ENCODE data around the gene ATP13A4.

Gene ATP13A4

DNA sequence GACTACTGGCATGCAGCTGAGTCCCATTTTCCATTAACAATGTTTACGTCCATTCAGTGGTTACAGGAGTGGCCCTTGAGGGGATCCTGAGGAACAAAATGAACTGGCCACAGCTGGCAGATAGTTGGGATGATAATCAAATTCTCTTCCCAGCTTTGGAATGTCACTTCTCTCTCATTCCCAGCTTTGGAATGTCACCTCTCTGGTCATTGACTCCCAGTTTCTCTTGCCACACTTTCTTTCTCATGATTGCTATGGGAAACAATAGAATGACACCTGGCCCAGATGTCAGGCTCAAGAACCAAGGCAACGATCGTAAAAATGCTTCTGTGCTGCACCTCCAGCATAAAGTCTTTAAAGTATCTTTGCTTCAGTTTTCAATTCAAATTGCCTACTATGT lies 34.0 kb downstream of the ATP13A4 start:
- Histone ChIP-seq H3K4me3 (ENCODE audit: low read length) (no peak overlapping the region), H3K4me1 (ENCODE audit: control insufficient read depth, insufficient read depth, low read length) (no peaks in the 10 kb centered on the region), H3K27ac (ENCODE audit: low read length) (no peak overlapping the region), H3K9me3 (ENCODE audit: control insufficient read depth, insufficient read depth, low read length) (no peaks in the 10 kb centered on the region), H3K36me3 (ENCODE audit: control insufficient read depth, insufficient read depth, low read length) (no peaks in the 10 kb centered on the region), H3K27me3 (ENCODE audit: control insufficient read depth, insufficient read depth, low read length) (no peaks in the 10 kb centered on the region)
- no peak for DNase-seq (ENCODE audit: low read depth, low spot score)
- WGBS (ENCODE audit: insufficient coverage, insufficient read length) = no CpG with 5 or more reads among the region's 3 CpGs

DNA sequence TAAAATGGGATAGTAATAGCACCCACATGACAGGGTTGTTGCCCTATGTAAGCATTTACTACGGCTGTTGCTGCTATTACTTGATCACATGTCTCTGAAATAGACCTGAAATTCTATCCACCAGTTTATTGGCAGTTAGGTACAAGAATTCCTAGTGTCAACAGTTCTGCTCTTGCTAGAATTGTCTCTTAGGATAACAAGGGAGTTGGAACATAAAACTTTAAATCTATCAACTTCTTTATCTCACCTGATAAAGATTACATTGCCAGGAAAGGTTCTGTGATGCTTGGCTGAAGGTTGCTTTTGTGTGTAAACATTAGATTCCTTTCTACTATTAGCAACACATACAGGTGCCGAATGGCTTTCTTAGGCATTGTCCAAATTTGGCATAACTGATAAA lies 38.7 kb downstream of the ATP13A4 start:
- Histone ChIP-seq H3K4me1 (ENCODE audit: control insufficient read depth, insufficient read depth, low read length) (no peaks in the 10 kb centered on the region), H3K36me3 (ENCODE audit: control insufficient read depth, insufficient read depth, low read length) (no peaks in the 10 kb centered on the region), H3K27me3 (ENCODE audit: control insufficient read depth, insufficient read depth, low read length) (no peaks in the 10 kb centered on the region), H3K27ac (ENCODE audit: low read length) (no peak overlapping the region), H3K9me3 (ENCODE audit: control insufficient read depth, insufficient read depth, low read length) (no peaks in the 10 kb centered on the region), H3K4me3 (ENCODE audit: low read length) (no peak overlapping the region)
- DNase-seq (ENCODE audit: low read depth, low spot score) = no peak
- WGBS (ENCODE audit: insufficient coverage, insufficient read length) = no CpG with 5 or more reads among the region's 2 CpGs

- Histone ChIP-seq H3K27ac (ENCODE audit: low read length) (no peak overlapping the region), H3K4me3 (ENCODE audit: low read length) (no peak overlapping the region), H3K4me1 (ENCODE audit: control insufficient read depth, insufficient read depth, low read length) (no peaks in the 10 kb centered on the region), H3K36me3 (ENCODE audit: control insufficient read depth, insufficient read depth, low read length) (no peaks in the 10 kb centered on the region), H3K9me3 (ENCODE audit: control insufficient read depth, insufficient read depth, low read length) (no peaks in the 10 kb centered on the region), H3K27me3 (ENCODE audit: control insufficient read depth, insufficient read depth, low read length) (no peaks in the 10 kb centered on the region)
- no peak for DNase-seq (ENCODE audit: low read depth, low spot score)
- no CpG with 5 or more reads among the region's 12 CpGs for WGBS (ENCODE audit: insufficient coverage, insufficient read length)
Observed at GRCh38 chr3:193510154-193510553, 44.5 kb downstream of the ATP13A4 start.

DNA sequence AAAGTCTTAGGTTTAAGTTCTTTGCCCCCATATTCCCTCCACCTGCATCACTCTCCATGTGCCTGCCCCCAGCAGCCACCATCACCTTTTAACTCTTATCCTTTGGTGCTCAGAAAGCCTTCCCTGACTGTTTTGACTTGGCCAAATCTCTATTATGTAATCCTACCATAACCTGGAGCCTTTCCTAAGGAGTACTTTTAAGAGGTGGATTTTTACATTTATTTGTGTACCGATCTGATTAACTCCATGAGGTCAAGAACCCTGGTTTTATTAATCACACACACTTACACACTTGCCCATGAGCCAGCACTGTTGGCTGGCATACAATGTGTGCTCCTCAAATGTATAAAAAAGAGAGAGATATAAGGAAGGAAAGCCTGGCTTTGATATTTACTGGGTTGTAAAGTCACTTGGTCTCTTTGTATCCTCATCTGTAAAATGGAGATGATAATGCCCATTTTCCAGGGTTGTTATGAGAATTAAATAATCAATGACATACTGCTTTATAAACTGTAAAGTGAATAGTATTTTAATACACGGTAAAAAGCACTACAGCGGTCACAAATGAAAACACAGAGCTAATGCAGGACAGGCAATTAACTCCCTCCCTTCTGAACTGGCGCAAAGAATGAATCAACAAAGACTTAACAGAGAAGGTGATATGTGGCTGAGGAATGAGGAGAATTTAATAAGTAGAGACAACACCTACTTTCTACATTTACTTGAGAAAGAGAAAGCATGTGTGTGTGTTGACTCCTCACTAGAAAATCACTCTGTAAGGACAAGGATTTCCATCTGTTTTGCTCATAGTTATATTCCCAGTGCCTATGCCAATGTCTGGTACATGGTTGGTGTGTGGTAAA lies 45.4 kb downstream of the ATP13A4 start:
- Histone ChIP-seq H3K4me1 (ENCODE audit: control insufficient read depth, insufficient read depth, low read length) (no peaks in the 10 kb centered on the region), H3K27me3 (ENCODE audit: control insufficient read depth, insufficient read depth, low read length) (no peaks in the 10 kb centered on the region), H3K36me3 (ENCODE audit: control insufficient read depth, insufficient read depth, low read length) (no peaks in the 10 kb centered on the region), H3K4me3 (ENCODE audit: low read length) (no peak overlapping the region), H3K27ac (ENCODE audit: low read length) (no peak overlapping the region), H3K9me3 (ENCODE audit: control insufficient read depth, insufficient read depth, low read length) (no peaks in the 10 kb centered on the region)
- WGBS (ENCODE audit: insufficient coverage, insufficient read length) = no CpG with 5 or more reads among the region's 4 CpGs
- no peak for DNase-seq (ENCODE audit: low read depth, low spot score)

GRCh38 chr3:193508108-193508507 lies 46.6 kb downstream of the ATP13A4 start:
- H3K4me1 ChIP-seq (ENCODE audit: control insufficient read depth, insufficient read depth, low read length) = no peaks in the 10 kb centered on the region
- no CpG with 5 or more reads among the region's 2 CpGs for WGBS (ENCODE audit: insufficient coverage, insufficient read length)
- DNase-seq (ENCODE audit: low read depth, low spot score) = no peak
- H3K36me3 ChIP-seq (ENCODE audit: control insufficient read depth, insufficient read depth, low read length) = no peaks in the 10 kb centered on the region
- no peak overlapping the region for H3K4me3 ChIP-seq (ENCODE audit: low read length)
- no peaks in the 10 kb centered on the region for H3K27me3 ChIP-seq (ENCODE audit: control insufficient read depth, insufficient read depth, low read length)
- no peaks in the 10 kb centered on the region for H3K9me3 ChIP-seq (ENCODE audit: control insufficient read depth, insufficient read depth, low read length)
- no peak overlapping the region for H3K27ac ChIP-seq (ENCODE audit: low read length)

- Histone ChIP-seq H3K4me1 (ENCODE audit: control insufficient read depth, insufficient read depth, low read length) (no peaks in the 10 kb centered on the region), H3K9me3 (ENCODE audit: control insufficient read depth, insufficient read depth, low read length) (no peaks in the 10 kb centered on the region), H3K4me3 (ENCODE audit: low read length) (no peak overlapping the region), H3K36me3 (ENCODE audit: control insufficient read depth, insufficient read depth, low read length) (no peaks in the 10 kb centered on the region), H3K27ac (ENCODE audit: low read length) (no peak overlapping the region), H3K27me3 (ENCODE audit: control insufficient read depth, insufficient read depth, low read length) (no peaks in the 10 kb centered on the region)
- WGBS (ENCODE audit: insufficient coverage, insufficient read length) = no CpG with 5 or more reads among the region's 3 CpGs
- no peak for DNase-seq (ENCODE audit: low read depth, low spot score)
Observed at GRCh38 chr3:193507566-193507965, 47.1 kb downstream of the ATP13A4 start.

- Histone ChIP-seq H3K27ac (ENCODE audit: low read length) (no peak overlapping the region), H3K36me3 (ENCODE audit: control insufficient read depth, insufficient read depth, low read length) (no peaks in the 10 kb centered on the region), H3K27me3 (ENCODE audit: control insufficient read depth, insufficient read depth, low read length) (no peaks in the 10 kb centered on the region), H3K4me3 (ENCODE audit: low read length) (no peak overlapping the region), H3K9me3 (ENCODE audit: control insufficient read depth, insufficient read depth, low read length) (no peaks in the 10 kb centered on the region), H3K4me1 (ENCODE audit: control insufficient read depth, insufficient read depth, low read length) (no peaks in the 10 kb centered on the region)
- WGBS (ENCODE audit: insufficient coverage, insufficient read length) = no CpG with 5 or more reads among the region's 1 CpG
- no peak for DNase-seq (ENCODE audit: low read depth, low spot score)
Observed at GRCh38 chr3:193506921-193507320, 47.8 kb downstream of the ATP13A4 start.

DNA sequence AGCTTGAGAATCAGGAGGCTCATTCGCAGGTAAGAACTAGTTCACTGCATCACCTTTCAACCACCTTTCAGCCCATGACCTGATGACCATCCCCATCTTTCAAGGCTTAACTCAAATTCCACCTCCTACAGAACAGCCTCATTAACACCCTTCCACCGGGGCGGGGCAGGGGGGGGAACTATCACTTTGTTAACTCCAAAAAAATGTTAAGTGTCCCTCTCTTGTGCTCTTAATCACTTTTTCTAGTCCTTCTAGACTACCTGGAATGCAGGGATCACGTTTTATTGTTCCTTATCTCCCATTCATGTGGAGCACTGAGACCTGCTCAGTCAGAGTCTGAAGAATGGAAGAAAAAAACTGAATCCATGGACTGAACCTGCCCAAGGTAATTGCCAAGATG lies 51.8 kb downstream of the ATP13A4 start:
- no peaks in the 10 kb centered on the region for H3K4me1 ChIP-seq (ENCODE audit: control insufficient read depth, insufficient read depth, low read length)
- no peak overlapping the region for H3K4me3 ChIP-seq (ENCODE audit: low read length)
- no peaks in the 10 kb centered on the region for H3K9me3 ChIP-seq (ENCODE audit: control insufficient read depth, insufficient read depth, low read length)
- no peak for DNase-seq (ENCODE audit: low read depth, low spot score)
- WGBS (ENCODE audit: insufficient coverage, insufficient read length) = no CpG with 5 or more reads among the region's 4 CpGs
- no peaks in the 10 kb centered on the region for H3K27me3 ChIP-seq (ENCODE audit: control insufficient read depth, insufficient read depth, low read length)
- H3K27ac ChIP-seq (ENCODE audit: low read length) = no peak overlapping the region
- H3K36me3 ChIP-seq (ENCODE audit: control insufficient read depth, insufficient read depth, low read length) = no peaks in the 10 kb centered on the region

DNA sequence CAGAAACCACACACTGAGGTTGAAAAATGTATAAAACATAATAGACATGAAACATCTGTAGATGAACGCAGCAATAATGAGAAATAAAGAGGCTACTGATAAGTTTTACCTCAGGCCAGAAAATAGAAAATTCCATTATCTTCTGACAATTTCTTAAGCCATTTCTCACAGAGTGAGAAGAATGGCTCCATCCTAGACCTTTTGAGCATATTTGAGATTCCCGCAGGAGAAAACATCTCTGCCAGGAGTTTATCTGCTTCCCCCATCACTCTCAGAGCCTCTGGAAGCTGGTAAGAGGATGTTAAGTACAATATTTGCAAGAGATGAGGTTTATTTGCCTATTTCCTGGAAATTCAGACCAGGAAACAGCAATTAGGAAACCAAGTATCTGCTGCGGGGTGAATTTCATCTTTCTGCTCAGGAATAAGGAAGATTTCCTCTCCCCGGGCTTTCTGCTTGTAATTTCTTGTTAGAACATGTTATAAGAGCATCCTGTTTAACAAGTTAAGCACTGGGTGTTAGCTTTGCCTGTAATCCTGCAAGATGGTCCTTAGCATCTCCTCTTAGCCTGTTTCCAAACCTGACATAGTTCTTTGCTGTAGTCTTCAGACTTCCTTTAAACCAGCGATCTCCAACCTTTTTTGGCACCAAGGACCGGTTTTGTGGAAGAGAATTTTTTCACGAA lies 54.8 kb downstream of the ATP13A4 start:
- no CpG with 5 or more reads among the region's 7 CpGs for WGBS (ENCODE audit: insufficient coverage, insufficient read length)
- Histone ChIP-seq H3K27me3 (ENCODE audit: control insufficient read depth, insufficient read depth, low read length) (no peaks in the 10 kb centered on the region), H3K36me3 (ENCODE audit: control insufficient read depth, insufficient read depth, low read length) (no peaks in the 10 kb centered on the region), H3K4me3 (ENCODE audit: low read length) (no peak overlapping the region), H3K9me3 (ENCODE audit: control insufficient read depth, insufficient read depth, low read length) (no peaks in the 10 kb centered on the region), H3K27ac (ENCODE audit: low read length) (no peak overlapping the region), H3K4me1 (ENCODE audit: control insufficient read depth, insufficient read depth, low read length) (no peaks in the 10 kb centered on the region)
- DNase-seq (ENCODE audit: low read depth, low spot score) = no peak

DNA sequence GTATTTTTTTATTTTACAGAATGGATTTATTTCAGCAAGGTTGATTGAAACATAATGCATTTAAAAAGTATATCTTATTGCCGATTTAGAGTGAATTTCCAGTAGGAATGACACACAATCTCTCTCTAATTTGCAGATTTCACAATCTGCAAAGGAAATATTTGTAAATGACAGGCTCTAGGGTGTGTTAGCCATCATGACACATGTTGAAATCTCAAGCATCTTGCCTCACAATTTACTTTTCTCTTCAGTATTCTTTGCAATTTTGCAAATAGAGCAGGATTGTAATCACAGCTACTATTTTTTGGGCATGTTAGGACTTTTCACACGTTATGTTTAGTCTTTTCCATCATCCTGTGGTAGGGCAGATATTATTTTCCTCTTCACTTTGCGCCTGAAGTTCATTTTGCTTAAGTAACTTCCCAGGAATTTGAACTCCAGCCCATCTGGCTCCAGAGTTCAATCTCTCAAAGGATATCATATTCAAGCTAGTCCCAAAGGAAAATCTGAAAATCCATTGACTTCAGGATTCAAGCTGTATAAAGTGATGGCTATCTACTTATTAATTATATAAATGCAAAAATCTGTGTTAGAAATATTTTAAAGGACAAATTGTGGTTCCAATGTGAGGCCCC lies 55.4 kb downstream of the ATP13A4 start:
- Histone ChIP-seq H3K27ac (ENCODE audit: low read length) (no peak overlapping the region), H3K36me3 (ENCODE audit: control insufficient read depth, insufficient read depth, low read length) (no peaks in the 10 kb centered on the region), H3K4me1 (ENCODE audit: control insufficient read depth, insufficient read depth, low read length) (no peaks in the 10 kb centered on the region), H3K4me3 (ENCODE audit: low read length) (no peak overlapping the region), H3K27me3 (ENCODE audit: control insufficient read depth, insufficient read depth, low read length) (no peaks in the 10 kb centered on the region), H3K9me3 (ENCODE audit: control insufficient read depth, insufficient read depth, low read length) (no peaks in the 10 kb centered on the region)
- WGBS (ENCODE audit: insufficient coverage, insufficient read length) = no CpG with 5 or more reads among the region's 3 CpGs
- DNase-seq (ENCODE audit: low read depth, low spot score) = no peak
